ENCODE results near the gene KLF17.

DNA sequence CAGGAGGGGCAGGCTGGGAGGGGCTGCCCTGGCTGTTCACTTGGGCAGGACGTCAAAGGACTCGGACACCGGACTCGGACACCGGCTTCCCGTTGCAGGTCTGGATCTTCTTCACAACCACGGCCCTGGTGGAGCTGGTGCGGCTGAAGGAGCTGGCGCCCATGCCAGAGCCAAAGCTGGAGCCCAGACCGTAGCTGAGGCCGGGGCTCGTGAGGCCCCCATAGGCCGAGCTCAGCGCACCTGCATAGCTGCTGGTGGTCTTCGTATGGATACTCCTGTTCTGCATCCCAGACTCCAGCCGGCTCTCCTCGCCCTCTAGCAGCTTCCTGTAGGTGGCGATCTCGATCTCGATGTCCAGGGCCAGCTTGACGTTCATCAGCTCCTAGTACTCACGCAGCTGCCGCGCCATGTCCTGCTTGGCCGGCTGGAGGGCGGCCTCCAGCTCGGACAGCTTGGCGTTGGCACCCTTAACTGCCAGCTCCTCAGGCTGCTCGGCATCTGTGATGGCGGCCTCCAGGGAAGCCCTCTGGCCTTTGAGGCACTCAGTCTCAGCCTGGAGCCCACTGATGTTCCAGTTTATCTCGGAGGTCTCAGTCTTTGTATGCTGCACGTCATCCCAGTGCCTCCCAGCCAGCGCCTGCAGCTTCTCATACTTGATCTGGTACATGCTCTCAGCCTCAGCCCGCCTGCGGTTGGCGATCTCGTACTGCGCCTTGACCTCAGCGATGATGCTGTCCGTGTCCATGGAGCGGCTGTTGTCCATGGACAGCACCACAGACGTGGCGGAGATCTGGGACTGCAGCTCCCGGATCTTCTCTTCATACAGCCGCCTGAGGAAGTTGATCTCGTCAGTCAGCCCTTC lies 15.1 kb upstream of the KLF17 start:
- TF ChIP-seq POLR2A (IDR thresholded peaks at IDR 0.05) = no peak
- TF ChIP-seq, protein P1, sequence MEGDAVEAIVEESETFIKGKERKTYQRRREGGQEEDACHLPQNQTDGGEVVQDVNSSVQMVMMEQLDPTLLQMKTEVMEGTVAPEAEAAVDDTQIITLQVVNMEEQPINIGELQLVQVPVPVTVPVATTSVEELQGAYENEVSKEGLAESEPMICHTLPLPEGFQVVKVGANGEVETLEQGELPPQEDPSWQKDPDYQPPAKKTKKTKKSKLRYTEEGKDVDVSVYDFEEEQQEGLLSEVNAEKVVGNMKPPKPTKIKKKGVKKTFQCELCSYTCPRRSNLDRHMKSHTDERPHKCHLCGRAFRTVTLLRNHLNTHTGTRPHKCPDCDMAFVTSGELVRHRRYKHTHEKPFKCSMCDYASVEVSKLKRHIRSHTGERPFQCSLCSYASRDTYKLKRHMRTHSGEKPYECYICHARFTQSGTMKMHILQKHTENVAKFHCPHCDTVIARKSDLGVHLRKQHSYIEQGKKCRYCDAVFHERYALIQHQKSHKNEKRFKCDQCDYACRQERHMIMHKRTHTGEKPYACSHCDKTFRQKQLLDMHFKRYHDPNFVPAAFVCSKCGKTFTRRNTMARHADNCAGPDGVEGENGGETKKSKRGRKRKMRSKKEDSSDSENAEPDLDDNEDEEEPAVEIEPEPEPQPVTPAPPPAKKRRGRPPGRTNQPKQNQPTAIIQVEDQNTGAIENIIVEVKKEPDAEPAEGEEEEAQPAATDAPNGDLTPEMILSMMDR (IDR thresholded peaks at IDR 0.05) = no peak

All from Peyer's patch (tissue), 4 donors.